Amniotic epithelial cell (primary cell): ENCODE measurements around the gene RGPD8.
A peak's percentile ranks its signal among the peaks of the same experiment; 100 is the strongest.
"Not testable (repeated sequence)": the region's sequence is repeated elsewhere in the genome, so short reads cannot be mapped to it uniquely, and the experiment has no call there.

ENCODE experiments used
- DNase-seq: peaks from one replicate; pipeline ENCODE4 v3.0.0-alpha.2; 2010; ENCODE audit warnings: low read depth

The RGPD8 gene

DNA sequence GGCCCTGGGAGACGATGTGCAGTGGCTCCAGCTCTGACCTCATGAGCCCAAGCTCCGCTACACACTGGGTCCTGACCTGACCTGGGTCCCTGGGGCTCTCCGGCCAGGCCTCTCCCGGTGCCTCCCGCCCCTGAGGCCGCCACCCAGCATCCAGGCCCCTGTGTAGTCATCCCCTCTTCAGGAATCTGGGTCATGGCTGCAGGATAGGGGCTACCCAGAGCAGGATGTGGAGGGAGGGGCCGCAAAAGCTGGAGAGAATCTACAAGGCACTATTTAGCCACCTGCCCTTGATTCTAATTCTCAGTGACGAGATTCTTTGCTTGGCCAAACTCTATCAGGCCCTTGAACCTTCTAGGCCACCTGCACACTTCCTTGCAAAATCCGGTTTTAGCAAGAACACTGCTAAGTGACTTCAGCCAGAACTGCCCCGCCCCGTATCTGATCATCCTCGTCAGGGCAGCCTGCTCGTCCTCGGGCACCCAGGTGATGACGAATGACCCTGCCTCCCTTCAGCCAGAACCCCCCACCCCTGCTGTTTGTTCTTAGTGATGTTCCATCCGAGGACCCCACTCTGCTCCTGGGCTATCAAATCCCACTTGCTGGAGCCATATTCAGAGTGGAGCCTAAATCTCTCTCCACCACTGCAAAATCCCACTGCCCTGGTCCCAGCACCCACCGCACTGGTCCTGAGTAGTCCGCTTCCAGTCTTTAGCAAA, 2.4 kb upstream of the RGPD8 start:
- DNase-seq: not testable (repeated sequence)

DNA sequence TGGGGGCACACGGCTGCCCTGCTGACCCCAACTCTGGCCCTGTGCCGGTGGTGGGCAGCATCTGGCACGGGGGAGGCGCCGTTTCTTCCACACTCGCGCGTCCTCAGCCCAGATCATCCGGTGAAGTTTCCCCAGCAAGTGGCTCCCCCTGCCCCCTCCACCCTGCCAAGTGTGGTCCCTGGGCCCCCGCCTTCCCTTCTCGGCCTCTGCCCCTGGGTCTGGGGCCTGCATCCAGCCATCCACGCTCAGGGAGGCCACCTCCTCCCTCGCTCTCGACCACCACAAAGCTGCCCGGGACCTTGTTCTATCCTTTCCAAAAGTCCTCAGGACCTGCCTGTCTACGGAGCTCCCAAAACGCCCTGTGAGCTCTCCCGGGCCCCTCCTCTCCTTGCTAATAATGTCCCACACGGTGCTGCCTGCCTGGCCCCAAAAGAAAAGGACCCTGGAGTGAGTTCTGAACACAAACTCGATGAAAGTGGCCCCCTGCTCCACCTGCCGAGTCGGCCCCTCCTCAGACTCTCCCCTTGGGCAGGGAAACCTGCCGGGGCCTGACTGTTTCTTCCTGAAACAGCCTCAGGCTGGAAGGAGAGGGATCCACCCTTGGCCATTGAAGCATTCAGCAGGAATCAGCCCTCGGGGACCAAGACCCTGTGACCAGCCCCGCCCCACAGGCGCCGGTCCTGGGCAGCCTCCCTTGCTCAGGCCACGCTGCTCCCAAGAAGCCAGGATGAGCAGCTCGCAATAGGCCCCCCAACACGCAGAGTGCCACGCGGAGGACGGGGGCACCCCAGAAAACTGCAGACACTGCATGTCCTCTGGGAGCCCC, 1.7 kb upstream of the RGPD8 start:
- DNase-seq: not testable (repeated sequence)

DNA sequence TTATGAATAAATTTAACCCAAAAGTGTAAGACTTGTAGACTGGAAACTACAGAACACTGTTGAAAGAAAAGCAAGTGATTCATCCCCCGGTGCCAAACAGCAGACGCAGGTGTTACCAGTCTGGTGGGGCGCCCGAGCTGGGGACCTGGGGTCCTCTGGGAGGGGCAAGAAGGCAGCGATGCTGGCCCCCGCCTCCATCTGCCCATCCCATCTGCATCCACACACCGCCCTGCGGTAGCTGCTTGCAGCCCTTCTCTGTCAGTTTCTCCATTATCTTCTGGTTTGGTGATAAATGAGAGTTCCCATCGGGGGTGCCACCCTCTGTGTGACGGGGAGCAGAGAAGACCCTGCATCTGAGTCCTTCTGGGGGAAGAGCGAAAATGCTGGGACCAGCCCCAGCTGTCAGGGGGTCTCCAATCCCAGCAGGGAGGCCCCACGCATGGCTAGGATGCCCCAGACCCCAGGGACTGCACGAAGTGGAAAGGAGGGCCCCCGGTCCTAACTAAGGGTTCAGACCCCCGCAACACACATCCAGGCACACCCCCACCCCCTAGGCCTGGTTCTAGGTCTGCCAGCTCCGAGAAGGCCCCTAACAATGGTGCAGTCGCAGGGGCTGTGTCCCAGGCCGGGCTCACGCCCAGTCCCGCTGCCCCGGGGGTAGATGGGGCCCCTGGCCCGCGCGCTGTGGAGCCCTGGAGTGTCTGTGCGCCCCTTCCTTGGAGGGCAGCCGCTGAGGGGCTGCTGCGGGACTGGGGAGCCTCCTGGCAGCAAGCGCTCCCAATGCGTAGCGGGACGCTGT, 686 bp upstream of the RGPD8 start:
- no peak for DNase-seq

GRCh38 chr2:112432735-112433479, 538 bp downstream of the RGPD8 start:
- DNase-seq: peak; percentile 16

- DNase-seq: not testable (repeated sequence)
Measured at GRCh38 chr2:112432390-112432734, 1.1 kb downstream of the RGPD8 start.

GRCh38 chr2:112431587-112432295, 1.7 kb downstream of the RGPD8 start:
- DNase-seq: not testable (repeated sequence)

GRCh38 chr2:112424553-112424952, 8.9 kb downstream of the RGPD8 start:
- DNase-seq: not testable (repeated sequence)

DNA sequence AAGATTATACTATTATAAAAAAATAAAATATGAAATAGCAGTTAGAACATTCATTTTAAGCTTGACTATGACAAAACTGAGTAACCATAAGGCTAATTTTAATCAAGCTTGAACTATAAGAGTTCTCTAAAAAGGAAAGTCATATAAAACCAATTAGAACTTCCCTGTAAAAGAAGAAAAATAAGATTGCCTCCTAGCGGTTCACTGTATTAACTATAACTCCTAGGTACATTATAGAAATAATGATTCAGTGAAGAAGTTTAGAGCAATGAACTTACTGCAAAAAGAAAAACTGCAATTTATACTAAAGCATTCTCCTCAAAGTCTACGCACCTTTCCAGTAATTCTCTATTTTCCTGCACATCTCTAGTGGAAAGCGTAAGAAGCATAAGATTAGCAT, 16.6 kb downstream of the RGPD8 start:
- DNase-seq: not testable (repeated sequence)

DNA sequence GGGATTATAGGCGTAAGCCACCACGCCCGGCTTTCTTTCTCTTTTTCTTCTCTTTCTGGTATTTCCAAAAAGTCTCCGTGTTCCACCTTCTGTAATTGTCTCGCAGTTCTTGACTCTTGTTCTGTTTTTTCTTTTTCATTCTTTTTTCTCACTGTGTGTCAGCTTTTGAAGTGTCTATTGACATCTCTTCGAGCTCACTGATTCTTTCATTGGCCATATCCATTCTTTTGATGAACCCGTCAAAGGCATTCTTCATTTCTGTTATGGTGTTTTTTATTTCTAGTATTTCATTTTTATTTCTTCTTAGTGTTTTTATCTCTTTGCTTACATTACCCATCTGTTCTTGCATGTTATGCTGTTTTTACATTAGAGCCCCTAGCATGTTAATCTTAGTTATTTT, 73.4 kb downstream of the RGPD8 start:
- not testable (repeated sequence) for DNase-seq

- not testable (repeated sequence) for DNase-seq
Measured at GRCh38 chr2:112354335-112354734, 79.1 kb downstream of the RGPD8 start.

GRCh38 chr2:112352809-112353603, 80.4 kb downstream of the RGPD8 start:
- DNase-seq: not testable (repeated sequence)

- not testable (repeated sequence) for DNase-seq
Measured at GRCh38 chr2:112352292-112352691, 81.2 kb downstream of the RGPD8 start.

DNA sequence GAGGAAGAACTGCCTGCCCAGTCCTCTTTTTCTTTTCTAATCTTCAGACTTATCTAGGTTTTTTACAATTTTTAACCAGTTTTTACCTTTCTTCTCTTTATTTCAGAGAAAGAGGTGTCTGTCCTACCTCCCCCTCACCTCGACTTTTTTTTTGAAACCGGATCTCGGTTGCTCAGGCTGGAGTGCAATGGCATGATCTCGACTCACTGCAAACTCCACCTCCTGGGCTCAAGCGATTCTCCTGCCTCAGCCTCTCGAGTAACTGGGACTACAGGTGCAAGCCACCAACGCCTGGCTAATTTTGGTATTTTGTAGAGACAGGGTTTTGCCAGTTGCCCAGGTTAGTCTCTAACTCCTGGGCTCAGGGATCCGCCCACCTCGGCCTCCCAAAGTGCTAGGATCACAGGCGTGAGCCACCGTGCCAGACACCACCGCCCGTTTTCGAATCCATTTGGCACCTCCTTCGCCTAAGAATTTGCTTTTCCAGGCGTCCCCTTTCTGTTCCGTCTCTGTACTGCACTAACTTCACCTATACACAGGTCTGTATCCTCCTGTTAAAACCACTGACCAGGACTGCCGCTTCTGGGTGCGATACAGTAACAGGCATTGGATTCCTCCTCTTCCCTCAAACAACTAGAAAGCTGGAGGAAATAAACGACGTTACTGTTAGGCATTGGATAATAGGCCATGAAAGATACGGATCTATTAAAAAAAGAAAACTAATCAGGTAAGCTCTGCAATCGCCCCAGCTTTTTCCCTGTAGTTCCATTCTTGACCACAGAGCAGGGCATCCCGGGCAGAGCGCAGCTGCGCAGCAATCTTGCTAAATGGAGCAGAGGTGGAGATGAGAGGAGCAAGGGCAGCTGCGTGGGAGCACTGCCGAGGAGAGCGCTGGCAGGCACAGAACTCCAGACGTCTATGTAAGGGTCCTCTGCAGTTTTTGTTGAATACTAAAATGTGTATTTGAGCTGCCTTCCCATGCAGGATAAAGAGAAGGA, 88.1 kb downstream of the RGPD8 start:
- DNase-seq: no peak

DNA sequence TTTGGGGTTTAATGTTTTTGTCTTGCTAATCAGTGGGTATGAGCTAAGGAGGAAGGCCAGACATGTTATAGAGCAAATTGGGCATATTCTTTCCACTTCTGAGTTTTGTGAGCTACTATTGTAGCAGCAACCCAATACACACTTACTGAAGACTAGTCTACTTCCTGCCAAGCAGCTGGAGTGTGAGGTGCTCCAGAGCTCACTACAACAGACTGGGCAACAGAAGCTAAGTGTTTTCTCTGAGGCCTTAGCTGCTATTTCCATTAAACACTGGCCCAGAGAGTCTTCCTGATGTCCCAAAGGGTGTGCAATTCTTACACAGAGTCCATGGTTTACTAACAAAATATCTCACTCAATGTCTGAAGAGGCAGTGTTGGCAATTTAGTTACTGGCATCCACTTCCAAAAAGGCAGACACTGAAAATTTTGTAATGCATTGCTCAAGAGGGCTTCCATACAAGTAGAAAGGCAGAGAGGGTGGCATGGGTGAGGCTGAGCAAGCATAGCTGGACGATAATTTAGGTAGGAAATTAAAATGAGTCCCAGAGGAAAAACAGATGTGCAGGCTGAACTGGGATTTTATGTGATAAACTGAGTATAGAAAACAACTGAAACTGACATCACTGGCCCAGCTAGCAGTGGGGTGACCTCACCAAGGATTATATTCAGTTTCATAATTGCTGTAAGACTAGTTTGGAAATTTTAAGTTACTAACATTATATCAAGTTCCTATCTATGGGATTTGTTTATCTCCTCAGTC, 89.4 kb downstream of the RGPD8 start:
- DNase-seq: peak; percentile 40

DNA sequence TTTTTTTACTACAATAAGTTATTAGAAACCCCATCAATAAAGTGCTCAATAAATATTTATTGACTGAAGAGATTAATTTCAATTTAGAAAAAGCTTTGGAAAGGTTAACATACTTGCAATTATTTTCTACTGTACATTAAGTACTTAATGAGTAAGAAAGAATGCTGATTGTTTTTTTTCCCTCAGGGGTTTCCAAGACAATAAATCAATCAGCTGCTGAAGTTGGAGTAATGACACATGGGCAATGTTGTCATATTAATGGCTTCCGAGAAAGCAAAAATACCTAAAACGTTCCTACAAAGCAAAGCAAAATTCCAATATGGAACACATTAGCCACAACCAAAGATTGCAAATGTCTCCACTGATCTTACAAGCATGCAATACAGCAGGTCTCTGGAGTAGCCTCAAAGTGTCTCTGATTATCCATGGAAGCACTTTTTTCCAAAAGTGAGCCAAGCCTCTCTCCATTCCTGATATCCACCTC, 91.3 kb downstream of the RGPD8 start:
- no peak for DNase-seq

DNA sequence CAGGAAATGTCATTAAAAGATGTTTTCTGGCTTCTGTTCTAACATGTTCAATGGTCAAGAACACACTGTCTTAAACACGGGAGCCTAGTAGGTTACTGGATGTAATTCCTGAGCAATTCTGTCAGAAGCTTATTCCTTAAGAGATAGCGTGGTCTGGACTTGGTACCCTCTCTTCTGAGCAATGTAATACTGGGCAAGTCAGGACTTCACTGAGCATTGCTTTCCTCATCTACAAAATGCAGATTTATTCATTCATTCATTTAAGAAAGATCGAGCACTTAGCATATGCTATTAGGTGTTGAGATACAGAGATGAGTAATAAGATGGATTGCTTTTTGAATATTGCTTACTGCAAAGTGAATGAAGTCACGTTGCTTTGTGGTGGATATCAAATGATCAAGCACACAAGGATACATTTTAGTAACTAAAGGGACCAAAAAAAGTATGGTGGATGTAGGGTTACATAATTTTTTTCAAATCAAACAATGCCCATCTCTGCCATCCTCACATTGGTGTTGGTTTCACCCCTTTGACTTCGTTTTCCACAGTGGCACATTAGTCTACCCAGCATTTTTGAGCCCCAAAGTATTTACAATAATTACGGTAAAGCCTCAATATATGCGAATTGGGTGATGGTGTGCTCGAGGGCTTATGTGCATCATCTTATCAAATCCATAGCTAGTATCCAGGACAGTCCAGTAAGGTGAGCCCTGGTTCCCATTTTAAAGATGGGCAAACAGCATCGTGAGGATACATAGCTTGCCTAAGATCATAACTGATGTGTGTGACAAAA, 92.8 kb downstream of the RGPD8 start:
- peak; percentile 22 for DNase-seq

DNA sequence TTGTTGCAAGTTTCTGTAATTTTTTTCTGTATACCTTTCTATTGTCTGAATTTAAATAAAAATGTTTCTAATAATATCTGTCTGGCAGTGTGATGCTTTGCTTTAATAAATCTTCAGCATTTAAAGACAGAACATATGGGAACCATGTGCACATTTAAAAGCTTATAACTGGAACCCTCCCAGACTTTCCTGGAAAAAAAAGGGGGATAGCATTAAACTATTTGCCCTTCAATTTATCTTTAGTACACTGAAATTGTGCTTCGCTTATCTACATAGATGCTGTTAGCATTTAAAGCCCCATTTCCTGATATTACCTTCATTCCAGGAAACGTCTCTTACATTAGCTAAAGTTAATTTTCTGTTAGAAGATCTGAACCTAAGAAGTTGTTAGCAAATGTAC, 93.5 kb downstream of the RGPD8 start:
- no peak for DNase-seq
